PFSK-1 (cell line): ENCODE measurements around the gene CUL4A.

Experiments
- POLR2AphosphoS5 ChIP-seq: IDR thresholded peaks from 2 replicates; pipeline ENCODE4 v1.6.1; 2012; ENCODE audit warnings: low read depth, mild to moderate bottlenecking, control low read depth, low read length, moderate library complexity
- REST ChIP-seq, 2 experiments: IDR thresholded peaks; 2 replicates each; pipeline versions ENCODE4 v1.6.1 to v1.8.0; 2011 to 2012; ENCODE audit warnings: low read depth in 2 of 2, low read length in 2 of 2, control low read depth in 1 of 2, inconsistent platforms in 1 of 2, mild to moderate bottlenecking in 1 of 2, moderate library complexity in 1 of 2; ENCODE audit not compliant: insufficient read depth in 1 of 2
- SIN3A ChIP-seq: IDR thresholded peaks from 2 replicates; pipeline ENCODE4 v1.6.1; 2012; ENCODE audit warnings: mild to moderate bottlenecking, low read length, moderate library complexity, borderline replicate concordance; ENCODE audit not compliant: insufficient read depth
- TAF1 ChIP-seq: IDR thresholded peaks from 2 replicates; pipeline ENCODE4 v1.6.1; 2012; ENCODE audit warnings: low read length, control low read depth, borderline replicate concordance; ENCODE audit not compliant: insufficient read depth

GRCh38 chr13:113202912-113203311, 6.5 kb upstream of the CUL4A start:
- TF ChIP-seq REST (IDR thresholded peaks at IDR 0.05; ENCODE audit: insufficient read depth in 1 of 2, low read depth in 2 of 2, low read length in 2 of 2) (no peak), TAF1 (no peak), SIN3A (no peak), POLR2AphosphoS5 (no peak)
